ES-I3 (cell line): ENCODE data around the gene ITPR1.

ENCODE experiments used
- H3K36me3 ChIP-seq: 2 replicates; pipeline ENCODE4 v1.6.1; 2013; ENCODE audit warnings: mild to moderate bottlenecking, low read length, control low read depth, moderate library complexity; ENCODE audit not compliant: insufficient read depth
- H3K4me1 ChIP-seq: 2 replicates; pipeline ENCODE4 v1.6.1; 2013; ENCODE audit warnings: mild to moderate bottlenecking, control low read depth, low read length; ENCODE audit not compliant: insufficient read depth
- H3K9ac ChIP-seq: 2 replicates; pipeline ENCODE4 v1.6.1; 2013; ENCODE audit warnings: low read depth, mild to moderate bottlenecking, low read length, moderate library complexity
- H3K9me3 ChIP-seq: 2 replicates; pipeline ENCODE4 v1.6.1; 2013; ENCODE audit warnings: mild to moderate bottlenecking, low read length, moderate library complexity; ENCODE audit not compliant: control insufficient read depth, insufficient read depth

ITPR1 gene

GRCh38 chr3:4497005-4497692 lies 4.0 kb downstream of the ITPR1 start:
- Histone ChIP-seq H3K4me1 (no peaks in the 10 kb centered on the region), H3K9ac (no peak overlapping the region), H3K9me3 (no peaks in the 10 kb centered on the region), H3K36me3 (no peaks in the 10 kb centered on the region)

- Histone ChIP-seq H3K9ac (no peak overlapping the region), H3K9me3 (no peaks in the 10 kb centered on the region), H3K4me1 (no peaks in the 10 kb centered on the region), H3K36me3 (no peaks in the 10 kb centered on the region)
These were observed 4.7 kb downstream of the ITPR1 start for GRCh38 chr3:4497843-4498324.

DNA sequence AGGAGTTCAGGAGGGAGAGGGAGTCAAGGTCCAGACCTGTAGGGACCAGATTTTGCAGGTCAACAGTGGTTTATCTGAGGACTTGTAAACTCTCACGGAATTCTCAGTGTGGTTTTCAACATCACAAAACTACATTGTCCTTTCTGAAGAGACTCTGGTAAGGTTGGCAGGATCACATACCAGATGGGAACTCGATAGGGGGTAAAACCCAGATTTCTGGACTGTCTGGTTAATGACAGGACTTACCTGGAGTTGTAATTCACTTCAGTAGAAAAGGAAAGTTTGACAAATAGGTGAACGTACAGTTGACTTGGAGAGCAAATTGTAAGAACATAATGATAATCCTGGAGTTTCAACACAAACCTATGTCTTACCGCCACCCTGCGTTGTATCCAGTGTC lies 5.3 kb downstream of the ITPR1 start:
- Histone ChIP-seq H3K4me1 (no peaks in the 10 kb centered on the region), H3K9me3 (no peaks in the 10 kb centered on the region), H3K9ac (no peak overlapping the region), H3K36me3 (no peaks in the 10 kb centered on the region)

DNA sequence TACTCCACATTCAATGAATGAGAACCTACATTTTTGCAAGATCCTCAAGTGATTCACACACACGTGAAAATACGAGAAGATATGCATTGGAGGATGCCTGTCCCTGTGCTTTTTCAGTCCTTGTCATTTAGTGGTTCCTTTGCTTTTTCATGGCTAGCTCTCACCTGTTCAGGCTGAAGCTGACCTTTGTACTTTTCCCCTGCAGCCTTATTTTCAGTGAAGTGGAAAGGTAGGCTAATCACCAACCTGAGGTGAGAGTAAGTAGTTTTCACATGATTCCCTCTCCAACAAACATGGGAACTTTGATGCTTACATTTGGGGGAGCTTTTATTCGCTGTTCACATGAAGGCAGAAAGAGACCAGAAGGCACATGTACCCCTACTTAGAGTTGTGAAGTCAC lies 8.3 kb downstream of the ITPR1 start:
- no peaks in the 10 kb centered on the region for H3K36me3 ChIP-seq
- H3K9ac ChIP-seq = no peak overlapping the region
- no peaks in the 10 kb centered on the region for H3K9me3 ChIP-seq
- H3K4me1 ChIP-seq = no peaks in the 10 kb centered on the region; the same call in 1 of the 2 replicates

GRCh38 chr3:4501927-4502326 lies 8.8 kb downstream of the ITPR1 start:
- no peaks in the 10 kb centered on the region; the same call in 1 of the 2 replicates for H3K4me1 ChIP-seq
- no peaks in the 10 kb centered on the region for H3K36me3 ChIP-seq
- H3K9ac ChIP-seq = no peak overlapping the region
- H3K9me3 ChIP-seq = no peaks in the 10 kb centered on the region

GRCh38 chr3:4503050-4503449 lies 9.9 kb downstream of the ITPR1 start:
- H3K9me3 ChIP-seq = no peaks in the 10 kb centered on the region
- H3K9ac ChIP-seq = no peak overlapping the region
- H3K4me1 ChIP-seq = no peaks in the 10 kb centered on the region; the same call in 1 of the 2 replicates
- H3K36me3 ChIP-seq = no peaks in the 10 kb centered on the region

DNA sequence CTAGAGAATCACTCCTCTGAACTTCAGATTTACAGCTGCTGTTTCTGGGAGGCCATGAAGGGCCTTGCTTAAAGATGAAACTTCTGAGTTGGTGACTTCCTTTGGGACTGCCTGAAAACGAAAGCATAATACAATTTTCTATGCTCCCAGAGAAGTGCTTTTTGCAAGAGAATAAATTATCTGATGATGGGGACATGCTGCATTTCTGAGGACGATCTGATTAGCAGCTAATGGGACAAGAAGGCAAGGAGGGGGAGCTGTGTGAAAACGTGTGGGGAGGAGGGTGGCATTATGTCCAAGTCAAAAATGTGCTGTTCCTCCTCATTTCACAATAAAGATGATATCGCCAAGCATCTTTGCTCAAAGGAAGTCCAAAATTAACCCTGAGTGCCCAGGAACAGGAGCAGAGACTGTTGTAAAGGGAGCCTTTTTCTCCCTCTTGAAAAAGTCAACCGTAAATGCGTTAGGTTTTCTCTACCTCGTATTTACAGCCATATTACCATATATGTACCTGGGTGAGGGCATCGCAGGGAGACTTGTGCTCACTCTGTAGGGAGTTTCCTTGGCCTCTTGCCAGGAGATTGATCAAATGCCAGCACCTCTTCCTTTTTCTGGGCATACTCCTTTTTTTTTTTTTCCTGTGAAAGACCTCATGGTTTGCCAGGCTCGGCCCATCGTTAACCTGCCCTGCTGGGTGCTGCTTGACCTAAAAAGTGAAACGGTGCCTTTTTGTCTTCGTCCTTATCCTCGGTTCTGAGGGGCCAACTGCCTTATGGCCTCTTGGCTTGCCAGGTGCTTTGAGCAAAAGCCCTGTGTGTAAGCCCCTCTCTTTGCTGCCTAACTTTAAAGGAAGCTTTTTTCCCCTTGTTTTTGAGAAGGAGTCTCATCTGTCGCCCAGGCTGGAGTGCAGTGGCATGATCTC lies 11.5 kb downstream of the ITPR1 start:
- Histone ChIP-seq H3K9me3 (no peaks in the 10 kb centered on the region), H3K36me3 (no peaks in the 10 kb centered on the region), H3K4me1 (peaks cover 6% of the 10 kb centered on the region), H3K9ac (no peak overlapping the region)

DNA sequence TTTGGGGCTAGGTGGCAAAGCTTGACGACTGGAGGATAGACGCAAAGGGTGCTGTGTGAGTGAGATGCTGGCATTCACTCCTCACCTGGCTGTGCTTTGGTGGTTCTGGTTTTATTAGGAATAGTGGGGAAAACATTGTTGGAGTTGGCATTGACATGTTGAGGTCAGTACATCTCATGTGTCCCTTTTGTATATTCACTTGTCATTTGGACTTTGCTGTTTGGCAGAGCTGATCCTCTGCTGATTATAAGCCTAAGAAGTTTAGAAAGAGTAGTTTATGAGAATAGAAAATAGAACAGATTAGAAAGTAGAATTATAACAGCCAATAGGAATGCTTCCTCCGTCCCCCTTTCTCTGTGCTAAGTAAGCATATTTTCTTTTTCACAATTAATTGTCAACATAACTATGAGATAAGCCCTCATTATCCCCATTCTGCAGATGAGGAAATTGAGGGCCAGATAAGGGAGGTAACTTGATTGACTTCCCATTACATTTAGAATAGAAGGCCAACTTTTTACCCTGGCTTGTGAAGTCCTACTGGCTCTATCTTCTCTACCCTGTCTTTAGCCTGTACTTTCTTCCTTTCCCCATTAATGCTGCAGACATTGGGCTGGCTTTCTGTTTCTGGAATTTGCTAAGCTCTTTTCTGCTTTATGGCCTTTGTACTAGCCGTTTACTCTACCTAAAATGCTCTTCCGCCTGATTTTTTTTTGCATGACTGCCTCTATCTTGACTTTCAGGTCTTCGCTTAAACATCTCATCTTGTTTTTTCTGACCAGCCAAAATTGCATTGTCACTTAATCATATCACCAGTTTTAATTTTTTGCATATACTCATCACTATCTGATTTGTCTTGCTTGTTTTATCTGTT lies 12.8 kb downstream of the ITPR1 start:
- H3K36me3 ChIP-seq = no peaks in the 10 kb centered on the region; the same call in 1 of the 2 replicates
- no peaks in the 10 kb centered on the region for H3K9me3 ChIP-seq
- H3K9ac ChIP-seq = no peak overlapping the region
- H3K4me1 ChIP-seq = peaks cover 6% of the 10 kb centered on the region

DNA sequence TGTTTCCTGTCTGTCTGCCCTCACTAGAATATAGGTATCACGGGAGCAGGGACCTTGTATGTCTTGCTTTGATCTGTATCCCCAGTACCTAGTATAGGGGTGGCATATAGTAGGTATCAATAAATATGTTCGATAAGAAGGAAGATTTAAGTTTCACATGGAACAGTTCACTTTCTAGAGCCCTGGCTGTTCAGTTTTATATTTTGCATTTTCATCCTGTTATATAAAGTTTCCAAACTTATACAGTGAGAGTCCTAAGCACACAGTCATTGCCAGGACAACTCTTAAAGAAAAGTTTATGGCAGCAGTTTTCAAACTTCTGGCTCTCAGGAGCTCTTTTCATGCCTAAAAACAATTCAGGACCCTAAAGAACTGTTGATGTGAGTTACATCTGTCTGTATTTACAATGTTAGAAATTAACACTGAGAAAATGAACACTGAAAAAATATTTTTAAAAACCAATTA lies 13.4 kb downstream of the ITPR1 start:
- Histone ChIP-seq H3K9ac (no peak overlapping the region), H3K9me3 (no peaks in the 10 kb centered on the region), H3K4me1 (peaks cover 6% of the 10 kb centered on the region), H3K36me3 (no peaks in the 10 kb centered on the region; the same call in 1 of the 2 replicates)

DNA sequence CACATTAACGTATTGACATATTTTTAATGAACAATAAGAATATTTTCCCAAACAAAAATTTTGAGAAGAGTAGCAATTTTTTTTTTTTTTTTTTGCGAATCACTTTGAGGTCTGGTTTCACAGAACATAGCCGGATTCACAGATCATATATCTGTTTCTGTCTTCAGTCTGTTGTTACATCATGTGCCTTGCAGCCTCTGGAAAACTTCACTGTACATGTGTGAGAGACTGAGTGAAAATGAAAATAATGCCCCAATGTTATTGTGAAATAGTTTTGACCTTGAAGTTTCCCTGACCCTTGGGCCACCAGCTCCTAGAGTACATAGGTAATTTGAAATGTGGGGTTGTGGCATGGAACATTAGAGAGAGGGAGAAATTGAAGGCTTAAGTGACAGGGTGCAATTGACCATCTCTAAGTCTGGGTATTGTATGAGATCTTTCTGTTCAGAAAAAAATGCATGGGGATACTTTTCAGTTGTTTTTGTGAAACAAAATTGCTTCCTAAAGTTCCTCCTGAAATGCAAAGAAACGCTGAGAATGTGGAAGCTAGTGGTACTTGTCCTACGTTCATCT lies 14.0 kb downstream of the ITPR1 start:
- Histone ChIP-seq H3K36me3 (no peaks in the 10 kb centered on the region; the same call in 1 of the 2 replicates), H3K9me3 (no peaks in the 10 kb centered on the region), H3K4me1 (peaks cover 6% of the 10 kb centered on the region), H3K9ac (no peak overlapping the region; the same call in 1 of the 2 replicates)

DNA sequence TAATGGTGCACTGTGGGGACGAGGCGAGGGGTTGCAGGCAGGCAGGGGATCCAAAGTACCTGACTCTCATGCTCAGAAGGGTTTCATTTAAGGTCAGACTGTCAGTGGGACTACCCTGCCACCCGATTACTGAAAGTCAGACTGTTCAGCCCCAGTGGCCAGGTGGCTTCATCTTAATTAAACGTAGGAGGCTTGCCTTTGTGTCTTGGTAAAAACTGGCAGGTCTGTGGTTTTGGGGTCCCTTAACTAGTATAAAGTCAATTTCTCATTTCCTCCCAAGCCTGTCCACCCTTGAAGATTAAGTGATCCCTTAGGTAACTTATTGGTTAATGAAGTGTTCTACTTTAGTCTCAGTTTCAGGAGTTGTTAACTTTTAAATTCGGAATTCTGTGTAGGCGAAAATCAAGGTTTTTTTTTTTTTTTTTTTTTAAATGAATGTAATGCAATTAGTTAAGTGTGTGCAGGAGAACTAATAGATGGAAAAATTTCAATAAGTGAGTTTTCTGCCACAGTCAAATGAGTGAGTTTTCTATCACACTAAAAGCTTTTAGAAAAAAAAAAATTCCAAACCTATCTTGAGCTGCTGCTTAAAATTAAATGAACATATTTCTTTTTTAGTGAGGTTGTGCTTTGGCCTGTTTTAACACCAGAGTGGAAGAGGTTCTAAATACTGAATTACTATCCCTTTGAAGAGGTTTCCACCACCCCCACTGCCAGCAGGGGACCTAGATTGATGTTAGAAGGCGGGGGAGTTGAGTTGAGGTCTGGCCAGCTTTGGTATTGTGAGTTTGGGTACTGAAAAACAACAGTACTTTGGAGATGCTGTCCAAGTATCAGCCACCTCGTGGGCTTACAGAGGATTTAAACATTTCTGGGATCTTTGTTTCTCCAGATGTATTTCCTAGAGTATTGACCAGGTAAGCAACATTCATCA lies 15.2 kb downstream of the ITPR1 start:
- Histone ChIP-seq H3K9me3 (no peaks in the 10 kb centered on the region), H3K4me1 (peaks cover 6% of the 10 kb centered on the region), H3K9ac (no peak overlapping the region), H3K36me3 (no peaks in the 10 kb centered on the region; the same call in 1 of the 2 replicates)

DNA sequence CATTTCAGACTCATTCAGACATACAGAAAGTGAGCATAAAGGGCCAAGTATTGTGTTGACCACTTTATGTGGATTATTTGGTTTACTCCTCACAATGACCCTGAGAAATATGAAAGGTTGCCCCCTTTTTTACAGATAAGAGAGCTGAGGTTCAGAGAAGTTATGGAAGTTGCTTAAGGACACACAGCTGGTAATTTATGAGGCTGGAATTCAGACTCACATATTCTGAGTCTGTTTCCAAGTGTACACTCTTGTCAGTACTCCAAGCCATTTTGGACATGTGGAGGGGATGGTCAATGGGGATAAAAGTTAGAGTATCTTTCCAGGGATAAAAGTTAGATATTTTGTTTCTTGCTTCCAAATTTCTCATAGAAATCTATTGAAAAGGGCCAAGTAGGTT lies 15.9 kb downstream of the ITPR1 start:
- no peaks in the 10 kb centered on the region for H3K9me3 ChIP-seq
- no peaks in the 10 kb centered on the region; the same call in 1 of the 2 replicates for H3K36me3 ChIP-seq
- H3K9ac ChIP-seq = no peak overlapping the region
- H3K4me1 ChIP-seq = peaks cover 6% of the 10 kb centered on the region
